Right lobe of liver (tissue), 6 donors: Measurements from ENCODE around the gene TUBG1. TPM values are rescaled to one million over a fixed set of nuclear protein-coding genes. Genes with fewer than 3 reads are reported as not detected.
A peak's percentile ranks its signal among the peaks of the same experiment; 100 is the strongest.

Experiments used
- ATAC-seq, 4 donors: fragments of 200-7000 bp; cut with Tn5 transposase; one replicate each; pipeline ENCODE4 v1.9.1; 2020; ENCODE audit warnings: mild to moderate bottlenecking in 4 of 4, moderate library complexity in 4 of 4
- DNase-seq, 3 donors: peaks; one replicate each; pipeline ENCODE4 v3.0.0-alpha.2; 2020
- H3K27ac ChIP-seq, 3 donors: fragments of 200-600 bp; one replicate each; pipeline ENCODE4 v1.8.0; 2022
- H3K27me3 ChIP-seq, 2 donors: fragments of 200-600 bp; one replicate each; pipeline ENCODE4 v1.8.0; 2022
- H3K36me3 ChIP-seq, 4 donors: fragments of 200-600 bp; sonication (generic) in 1 of 4; one replicate each; pipeline versions ENCODE4 v1.5.1 to v1.8.0; 2017 to 2022; ENCODE audit warnings: control low read depth in 1 of 4
- H3K4me1 ChIP-seq, 4 donors: fragments of 200-600 bp; sonication (generic) in 1 of 4; one replicate each; pipeline versions ENCODE4 v1.5.1 to v1.8.0; 2017 to 2022; ENCODE audit warnings: control low read depth in 1 of 4
- H3K4me3 ChIP-seq, 3 donors: fragments of 200-600 bp; one replicate each; pipeline ENCODE4 v1.8.0; 2022
- H3K9me3 ChIP-seq, 4 donors: fragments of 200-600 bp; sonication (generic) in 1 of 4; one replicate each; pipeline versions ENCODE4 v1.5.1 to v1.8.0; 2017 to 2022; ENCODE audit warnings: control low read depth in 1 of 4
- POLR2A ChIP-seq: fragments of 450-650 bp; IDR thresholded peaks from one replicate; pipeline ENCODE4 v1.6.1; 2017; ENCODE audit warnings: antibody characterized with exemption, mild to moderate bottlenecking
- WGBS: methylation state at CpG from one replicate; pipeline ENCODE4 v1.1.6; 2018; ENCODE audit warnings: low coverage, low lambda C conversion rate; ENCODE audit not compliant: insufficient coverage; ENCODE audit errors: missing lambda C conversion rate; 5-methylcytosine and 5-hydroxymethylcytosine counted together
- intact Hi-C, 2 donors: fragments of 100-400 bp; cut with DNase I; formaldehyde crosslinking; loops; one replicate each; pipeline versions ENCODE4 v1.11.2 to v1.14.1; 2022
- total RNA-seq, 6 experiments: library from RNA; depleted of rRNA in 2 of 6; stranded (reverse); fragments of >200 nt in 2 of 6; fragmentation: NEBNext Ultra II Directional in 3 of 6; extraction: Animal tissue kit (Norgen Biotek cat#: 25700) in 3 of 6; gene quantifications; one replicate each; pipeline versions ENCODE4 v1.1.0 to v1.2.4, GENCODE V29; 2016 to 2023
- TF ChIP-seq, protein P1 (sequence below), 4 donors: fragments of 200-600 bp in 3 of 4; fragments of 450-650 bp in 1 of 4; IDR thresholded peaks; one replicate each; pipeline versions ENCODE4 v1.5.1 to v1.8.0; 2016 to 2022; ENCODE audit warnings: antibody characterized with exemption in 4 of 4, mild to moderate bottlenecking in 2 of 4
- donor health status: DM: no; HTN: yes; CAD: no.
- donor health status: DM: no; HTN: no; CAD: no.
- donor health status: DM: no; HTN: no; CAD: no.
- donor health status: DM: no; HTN: yes; CAD: no.
- donor health status: DM: no; HTN: yes; CAD: no.

Gene TUBG1
- total RNA-seq, 6 experiments from 2014 or later: 17.9 to 44.5 (median 22.0) TPM

DNA sequence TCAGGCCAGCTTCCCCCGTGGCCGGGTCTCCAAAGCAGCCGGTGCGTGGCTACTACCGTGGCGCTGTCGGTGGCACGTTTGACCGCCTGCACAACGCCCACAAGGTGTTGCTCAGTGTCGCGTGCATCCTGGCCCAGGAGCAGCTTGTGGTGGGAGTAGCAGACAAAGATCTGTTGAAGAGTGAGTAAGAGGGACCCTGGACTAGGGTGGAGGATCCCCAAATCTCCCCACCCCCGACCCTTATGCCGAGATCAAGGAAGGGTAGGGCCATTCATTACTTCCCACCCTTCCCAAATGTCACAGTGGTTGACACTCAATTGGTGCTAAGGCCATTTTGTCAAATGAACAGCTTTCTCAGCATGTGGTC is 46.4 kb upstream of the TUBG1 start:
- peak overlapping the region; percentile 92 to 96 (median 94) for H3K4me3 ChIP-seq
- H3K4me1 ChIP-seq: peaks cover 0 to 52% (median 26%) of the 10 kb centered on the region in 4 donors
- no peak for TF ChIP-seq POLR2A
- TF ChIP-seq, protein P1, sequence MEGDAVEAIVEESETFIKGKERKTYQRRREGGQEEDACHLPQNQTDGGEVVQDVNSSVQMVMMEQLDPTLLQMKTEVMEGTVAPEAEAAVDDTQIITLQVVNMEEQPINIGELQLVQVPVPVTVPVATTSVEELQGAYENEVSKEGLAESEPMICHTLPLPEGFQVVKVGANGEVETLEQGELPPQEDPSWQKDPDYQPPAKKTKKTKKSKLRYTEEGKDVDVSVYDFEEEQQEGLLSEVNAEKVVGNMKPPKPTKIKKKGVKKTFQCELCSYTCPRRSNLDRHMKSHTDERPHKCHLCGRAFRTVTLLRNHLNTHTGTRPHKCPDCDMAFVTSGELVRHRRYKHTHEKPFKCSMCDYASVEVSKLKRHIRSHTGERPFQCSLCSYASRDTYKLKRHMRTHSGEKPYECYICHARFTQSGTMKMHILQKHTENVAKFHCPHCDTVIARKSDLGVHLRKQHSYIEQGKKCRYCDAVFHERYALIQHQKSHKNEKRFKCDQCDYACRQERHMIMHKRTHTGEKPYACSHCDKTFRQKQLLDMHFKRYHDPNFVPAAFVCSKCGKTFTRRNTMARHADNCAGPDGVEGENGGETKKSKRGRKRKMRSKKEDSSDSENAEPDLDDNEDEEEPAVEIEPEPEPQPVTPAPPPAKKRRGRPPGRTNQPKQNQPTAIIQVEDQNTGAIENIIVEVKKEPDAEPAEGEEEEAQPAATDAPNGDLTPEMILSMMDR (IDR thresholded peaks at IDR 0.05): no peak
- no peaks in the 10 kb centered on the region for H3K27me3 ChIP-seq
- 61% methylated on average over 2 of the region's 14 CpGs for WGBS
- H3K9me3 ChIP-seq: no peaks in the 10 kb centered on the region
- peaks cover 0 to 11% (median 2%) of the 10 kb centered on the region in 4 donors for H3K36me3 ChIP-seq
- no peak for DNase-seq
- peak overlapping the region; percentile 70 to 85 (median 82) for H3K27ac ChIP-seq
- intact Hi-C loops: no loop called here
- no peak for ATAC-seq

- TF ChIP-seq POLR2A: no peak
- TF ChIP-seq, protein P1 (IDR thresholded peaks at IDR 0.05): no peak
- no peaks in the 10 kb centered on the region for H3K27me3 ChIP-seq
- H3K4me3 ChIP-seq: peak overlapping the region; percentile 92 to 96 (median 94)
- no peaks in the 10 kb centered on the region for H3K9me3 ChIP-seq
- DNase-seq (no peak), ATAC-seq (peak in 1 of 4 donors; percentile 0)
- H3K36me3 ChIP-seq: peaks cover 0 to 13% (median 3%) of the 10 kb centered on the region in 4 donors
- peaks cover 0 to 56% (median 28%) of the 10 kb centered on the region in 4 donors for H3K4me1 ChIP-seq
- peak overlapping the region in 1 of 3 donors; percentile 82 for H3K27ac ChIP-seq
- intact Hi-C loops: no loop called here
- WGBS: no CpG with 5 or more reads among the region's 1 CpG
Measured at GRCh38 chr17:42563543-42563942, 45.9 kb upstream of the TUBG1 start.

GRCh38 chr17:42563950-42564349 is 45.5 kb upstream of the TUBG1 start:
- no peaks in the 10 kb centered on the region for H3K9me3 ChIP-seq
- TF ChIP-seq, protein P1 (IDR thresholded peaks at IDR 0.05): no peak
- no peak for TF ChIP-seq POLR2A
- H3K27me3 ChIP-seq: no peaks in the 10 kb centered on the region
- no peak overlapping the region for H3K4me3 ChIP-seq
- H3K4me1 ChIP-seq: peaks cover 0 to 59% (median 28%) of the 10 kb centered on the region in 4 donors
- peaks cover 0 to 17% (median 5%) of the 10 kb centered on the region in 4 donors for H3K36me3 ChIP-seq
- intact Hi-C loops: no loop called here
- H3K27ac ChIP-seq: peak overlapping the region in 1 of 3 donors; percentile 82
- no peak for ATAC-seq
- 55% methylated on average over 7 of the region's 9 CpGs for WGBS
- DNase-seq: no peak

- DNase-seq (peak in 1 of 3 donors; percentile 76), ATAC-seq (peak; percentile 6 to 52 (median 16))
- Histone ChIP-seq H3K36me3 (peaks cover 0 to 27% (median 12%) of the 10 kb centered on the region in 4 donors), H3K27me3 (no peaks in the 10 kb centered on the region), H3K4me1 (peaks cover 0 to 59% (median 28%) of the 10 kb centered on the region in 4 donors), H3K27ac (peak overlapping the region in 2 of 3 donors; percentile 15 to 71), H3K4me3 (no peak overlapping the region), H3K9me3 (no peaks in the 10 kb centered on the region)
- no peak for TF ChIP-seq POLR2A
- intact Hi-C loops: no loop called here
- 37% methylated on average over 4 of the region's 15 CpGs for WGBS
Measured at GRCh38 chr17:42564815-42565522, 44.5 kb upstream of the TUBG1 start.

GRCh38 chr17:42565523-42566214 is 43.8 kb upstream of the TUBG1 start:
- H3K4me1 ChIP-seq: peaks cover 0 to 62% (median 28%) of the 10 kb centered on the region in 4 donors
- intact Hi-C loops: no loop called here
- peak overlapping the region in 1 of 3 donors; percentile 86 for H3K27ac ChIP-seq
- TF ChIP-seq POLR2A: no peak
- TF ChIP-seq, protein P1 (IDR thresholded peaks at IDR 0.05): no peak
- no CpG with 5 or more reads among the region's 16 CpGs for WGBS
- no peak overlapping the region for H3K4me3 ChIP-seq
- peaks cover 0 to 33% (median 15%) of the 10 kb centered on the region in 4 donors for H3K36me3 ChIP-seq
- no peak for ATAC-seq
- DNase-seq: no peak
- no peaks in the 10 kb centered on the region for H3K27me3 ChIP-seq
- H3K9me3 ChIP-seq: no peaks in the 10 kb centered on the region
